HG03139 (cell line): ENCODE results near the gene SP140.
"Not testable (repeated sequence)": the region's sequence is repeated elsewhere in the genome, so short reads cannot be mapped to it uniquely, and the experiment has no call there.

Source experiments
- ATAC-seq: cut with Tn5 transposase; IDR thresholded peaks from one replicate; pipeline ENCODE4 v1.9.1; 2021; ENCODE audit not compliant: unreplicated experiment

Gene SP140

GRCh38 chr2:230324503-230324902 is 99.0 kb downstream of the SP140 start:
- ATAC-seq, result no peak

GRCh38 chr2:230325316-230326243 is 100.0 kb downstream of the SP140 start:
- no peak for ATAC-seq

GRCh38 chr2:230326453-230327417 is 101.2 kb downstream of the SP140 start, which contains the start of gene SP140L:
TSS of gene SP140L (plus strand) at chr2:230327193. CDS start at chr2:230327270, 77 bp downstream.
- peak; percentile 88 for ATAC-seq

GRCh38 chr2:230327418-230328154 is 102.0 kb downstream of the SP140 start:
- peak; percentile 52 for ATAC-seq

GRCh38 chr2:230328155-230328458 is 102.6 kb downstream of the SP140 start:
- ATAC-seq, result no peak

GRCh38 chr2:230329946-230330605 is 104.5 kb downstream of the SP140 start:
- ATAC-seq, result no peak

GRCh38 chr2:230330725-230331124 is 105.2 kb downstream of the SP140 start:
- no peak for ATAC-seq

GRCh38 chr2:230335461-230335863 is 109.9 kb downstream of the SP140 start:
- ATAC-seq, result no peak

- no peak for ATAC-seq
Observed at GRCh38 chr2:230335864-230336506, 110.4 kb downstream of the SP140 start.

GRCh38 chr2:230341936-230342528 is 116.5 kb downstream of the SP140 start:
- ATAC-seq, result not testable (repeated sequence)

GRCh38 chr2:230343041-230343624 is 117.6 kb downstream of the SP140 start:
- ATAC-seq, result not testable (repeated sequence)

GRCh38 chr2:230343747-230344146 is 118.2 kb downstream of the SP140 start:
- no peak for ATAC-seq

GRCh38 chr2:230346465-230346864 is 120.9 kb downstream of the SP140 start:
- no peak for ATAC-seq

- no peak for ATAC-seq
Observed at GRCh38 chr2:230346921-230347533, 121.5 kb downstream of the SP140 start.

GRCh38 chr2:230347659-230348305 is 122.2 kb downstream of the SP140 start:
- no peak for ATAC-seq

- ATAC-seq, result peak; percentile 61
Observed at GRCh38 chr2:230348787-230349186, 123.3 kb downstream of the SP140 start.

GRCh38 chr2:230356084-230356483 is 130.5 kb downstream of the SP140 start:
- no peak for ATAC-seq

GRCh38 chr2:230358305-230358704 is 132.8 kb downstream of the SP140 start:
- ATAC-seq, result no peak
